HepG2 (cell line): Measurements from ENCODE around the gene FFAR2. TPM values are rescaled to one million over a fixed set of nuclear protein-coding genes. Genes with fewer than 3 reads are reported as not detected.

Experiments used
- DRAP1 ChIP-seq: IDR thresholded peaks from 2 replicates; pipeline ENCODE4 v1.6.1; 2016; ENCODE audit warnings: missing genetic modification reagents, missing compliant biosample characterization
- HDAC2 ChIP-seq: sonication (generic); formaldehyde crosslinking; IDR thresholded peaks from 2 replicates; pipeline ENCODE4 v1.4.0; 2020; ENCODE audit warnings: missing genetic modification reagents
- HMGXB3 ChIP-seq: sonication (generic); formaldehyde crosslinking; IDR thresholded peaks from 2 replicates; pipeline ENCODE4 v1.4.0; 2020; ENCODE audit warnings: missing genetic modification reagents, borderline replicate concordance
- HNF4G ChIP-seq, 2 experiments: sonication (generic) in 1 of 2; formaldehyde crosslinking in 1 of 2; IDR thresholded peaks; 2 replicates each; pipeline versions ENCODE4 v1.4.0 to v1.6.1; 2011 to 2020; ENCODE audit warnings: borderline replicate concordance in 2 of 2, low read depth in 2 of 2, mild to moderate bottlenecking in 2 of 2, low read length in 1 of 2, missing genetic modification reagents in 1 of 2, moderate library complexity in 1 of 2
- HOXA3 ChIP-seq: sonication (generic); formaldehyde crosslinking; IDR thresholded peaks from 2 replicates; pipeline ENCODE4 v1.5.0; 2020; ENCODE audit warnings: missing genetic modification reagents
- KDM4B ChIP-seq: sonication (generic); formaldehyde crosslinking; IDR thresholded peaks from 2 replicates; pipeline ENCODE4 v1.4.0; 2020; ENCODE audit warnings: missing genetic modification reagents
- PRMT3 ChIP-seq: sonication (generic); formaldehyde crosslinking; IDR thresholded peaks from 2 replicates; pipeline ENCODE4 v1.8.1; 2022; ENCODE audit warnings: low read depth, mild to moderate bottlenecking, moderate library complexity, missing genetic modification reagents, borderline replicate concordance
- RBM39 ChIP-seq: fragments of 200-400 bp; formaldehyde crosslinking; IDR thresholded peaks from one replicate; pipeline ENCODE4 v1.6.1; 2018; ENCODE audit warnings: antibody characterized with exemption, mild to moderate bottlenecking, low read depth, low read length; ENCODE audit not compliant: poor library complexity, severe bottlenecking
- SATB2 ChIP-seq: sonication (generic); formaldehyde crosslinking; IDR thresholded peaks from 2 replicates; pipeline ENCODE4 v1.5.0; 2020; ENCODE audit warnings: missing genetic modification reagents
- SMARCE1 ChIP-seq: fragments of 450-650 bp; IDR thresholded peaks from 2 replicates; pipeline ENCODE4 v1.6.1; 2017; ENCODE audit warnings: borderline replicate concordance
- TFE3 ChIP-seq: IDR thresholded peaks from 2 replicates; pipeline ENCODE4 v1.6.1; 2016
- ZNF780A ChIP-seq: sonication (generic); formaldehyde crosslinking; IDR thresholded peaks from 2 replicates; pipeline ENCODE4 v1.8.0; 2022; ENCODE audit warnings: mild to moderate bottlenecking, missing genetic modification reagents, moderate library complexity
- ZNF782 ChIP-seq: sonication (generic); formaldehyde crosslinking; IDR thresholded peaks from 2 replicates; pipeline ENCODE4 v1.4.0; 2020; ENCODE audit warnings: missing genetic modification reagents, mild to moderate bottlenecking, borderline replicate concordance
- polyA plus RNA-seq, 8 experiments: library from polyadenylated mRNA; depleted of rRNA in 3 of 8; stranded (reverse) in 7 of 8; unstranded in 1 of 8; fragments of >200 nt; fragmentation: Illumina TruSeq in 4 of 8; extraction: Trizol in 4 of 8; gene quantifications; 2 replicates each; pipeline versions ENCODE4 v1.2.1 to v1.2.3, GENCODE V29; 2011 to 2016; ENCODE audit warnings: low read depth in 4 of 8, missing spikeins in 1 of 8, mixed read lengths in 1 of 8; ENCODE audit not compliant: insufficient read depth in 1 of 8
- total RNA-seq, 5 experiments: library from RNA; depleted of rRNA; stranded (reverse); fragments of >200 nt; fragmentation: Illumina TruSeq; extraction: Trizol; gene quantifications; 2 replicates each; pipeline ENCODE4 v1.2.3, GENCODE V29; 2016; ENCODE audit warnings: low read depth in 1 of 5
- TF ChIP-seq, protein P1 (sequence below): sonication (generic); formaldehyde crosslinking; IDR thresholded peaks from 2 replicates; pipeline ENCODE4 v1.4.0; 2020; ENCODE audit warnings: missing genetic modification reagents
- TF ChIP-seq, protein P2 (sequence below): sonication (generic); formaldehyde crosslinking; IDR thresholded peaks from 2 replicates; pipeline ENCODE4 v1.5.1; 2020; ENCODE audit warnings: missing genetic modification reagents, mild to moderate bottlenecking, borderline replicate concordance

The FFAR2 gene
- total and polyA plus RNA-seq, 2 of the 13 experiments (the other 11 are each of a cell fraction or from before 2014, with no cell fraction given), result 0.12 TPM; not detected in 1

GRCh38 chr19:35468637-35469036 lies 20.6 kb downstream of the FFAR2 start (continued):
- TF ChIP-seq, protein P1, sequence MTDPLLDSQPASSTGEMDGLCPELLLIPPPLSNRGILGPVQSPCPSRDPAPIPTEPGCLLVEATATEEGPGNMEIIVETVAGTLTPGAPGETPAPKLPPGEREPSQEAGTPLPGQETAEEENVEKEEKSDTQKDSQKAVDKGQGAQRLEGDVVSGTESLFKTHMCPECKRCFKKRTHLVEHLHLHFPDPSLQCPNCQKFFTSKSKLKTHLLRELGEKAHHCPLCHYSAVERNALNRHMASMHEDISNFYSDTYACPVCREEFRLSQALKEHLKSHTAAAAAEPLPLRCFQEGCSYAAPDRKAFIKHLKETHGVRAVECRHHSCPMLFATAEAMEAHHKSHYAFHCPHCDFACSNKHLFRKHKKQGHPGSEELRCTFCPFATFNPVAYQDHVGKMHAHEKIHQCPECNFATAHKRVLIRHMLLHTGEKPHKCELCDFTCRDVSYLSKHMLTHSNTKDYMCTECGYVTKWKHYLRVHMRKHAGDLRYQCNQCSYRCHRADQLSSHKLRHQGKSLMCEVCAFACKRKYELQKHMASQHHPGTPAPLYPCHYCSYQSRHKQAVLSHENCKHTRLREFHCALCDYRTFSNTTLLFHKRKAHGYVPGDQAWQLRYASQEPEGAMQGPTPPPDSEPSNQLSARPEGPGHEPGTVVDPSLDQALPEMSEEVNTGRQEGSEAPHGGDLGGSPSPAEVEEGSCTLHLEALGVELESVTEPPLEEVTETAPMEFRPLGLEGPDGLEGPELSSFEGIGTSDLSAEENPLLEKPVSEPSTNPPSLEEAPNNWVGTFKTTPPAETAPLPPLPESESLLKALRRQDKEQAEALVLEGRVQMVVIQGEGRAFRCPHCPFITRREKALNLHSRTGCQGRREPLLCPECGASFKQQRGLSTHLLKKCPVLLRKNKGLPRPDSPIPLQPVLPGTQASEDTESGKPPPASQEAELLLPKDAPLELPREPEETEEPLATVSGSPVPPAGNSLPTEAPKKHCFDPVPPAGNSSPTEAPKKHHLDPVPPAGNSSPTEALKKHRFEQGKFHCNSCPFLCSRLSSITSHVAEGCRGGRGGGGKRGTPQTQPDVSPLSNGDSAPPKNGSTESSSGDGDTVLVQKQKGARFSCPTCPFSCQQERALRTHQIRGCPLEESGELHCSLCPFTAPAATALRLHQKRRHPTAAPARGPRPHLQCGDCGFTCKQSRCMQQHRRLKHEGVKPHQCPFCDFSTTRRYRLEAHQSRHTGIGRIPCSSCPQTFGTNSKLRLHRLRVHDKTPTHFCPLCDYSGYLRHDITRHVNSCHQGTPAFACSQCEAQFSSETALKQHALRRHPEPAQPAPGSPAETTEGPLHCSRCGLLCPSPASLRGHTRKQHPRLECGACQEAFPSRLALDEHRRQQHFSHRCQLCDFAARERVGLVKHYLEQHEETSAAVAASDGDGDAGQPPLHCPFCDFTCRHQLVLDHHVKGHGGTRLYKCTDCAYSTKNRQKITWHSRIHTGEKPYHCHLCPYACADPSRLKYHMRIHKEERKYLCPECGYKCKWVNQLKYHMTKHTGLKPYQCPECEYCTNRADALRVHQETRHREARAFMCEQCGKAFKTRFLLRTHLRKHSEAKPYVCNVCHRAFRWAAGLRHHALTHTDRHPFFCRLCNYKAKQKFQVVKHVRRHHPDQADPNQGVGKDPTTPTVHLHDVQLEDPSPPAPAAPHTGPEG (CRISPR knock-in tag), result no peak
- no peak for TF ChIP-seq SMARCE1
- TF ChIP-seq KDM4B (CRISPR knock-in tag), result no peak
- no peak for TF ChIP-seq SATB2
- TF ChIP-seq, protein P2, sequence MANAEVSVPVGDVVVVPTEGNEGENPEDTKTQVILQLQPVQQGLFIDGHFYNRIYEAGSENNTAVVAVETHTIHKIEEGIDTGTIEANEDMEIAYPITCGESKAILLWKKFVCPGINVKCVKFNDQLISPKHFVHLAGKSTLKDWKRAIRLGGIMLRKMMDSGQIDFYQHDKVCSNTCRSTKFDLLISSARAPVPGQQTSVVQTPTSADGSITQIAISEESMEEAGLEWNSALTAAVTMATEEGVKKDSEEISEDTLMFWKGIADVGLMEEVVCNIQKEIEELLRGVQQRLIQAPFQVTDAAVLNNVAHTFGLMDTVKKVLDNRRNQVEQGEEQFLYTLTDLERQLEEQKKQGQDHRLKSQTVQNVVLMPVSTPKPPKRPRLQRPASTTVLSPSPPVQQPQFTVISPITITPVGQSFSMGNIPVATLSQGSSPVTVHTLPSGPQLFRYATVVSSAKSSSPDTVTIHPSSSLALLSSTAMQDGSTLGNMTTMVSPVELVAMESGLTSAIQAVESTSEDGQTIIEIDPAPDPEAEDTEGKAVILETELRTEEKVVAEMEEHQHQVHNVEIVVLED (CRISPR knock-in tag), result no peak
- TF ChIP-seq PRMT3 (CRISPR knock-in tag), result no peak
- TF ChIP-seq RBM39, result no peak
- no peak for TF ChIP-seq ZNF780A
- no peak for TF ChIP-seq DRAP1 (CRISPR knock-in tag)
- TF ChIP-seq TFE3 (CRISPR knock-in tag), result no peak
- TF ChIP-seq HMGXB3 (CRISPR knock-in tag), result 0 out of 2 replicates have a peak, but pooled peaks have one; percentile 24
- peak; percentile 33; the same call in 1 of the 2 replicates for TF ChIP-seq HDAC2 (CRISPR knock-in tag)
- TF ChIP-seq HNF4G (IDR thresholded peaks at IDR 0.05; ENCODE audit: borderline replicate concordance, low read depth, low read length), result peak; percentile 39; the same call in 1 of the 2 replicates
- no peak for TF ChIP-seq HNF4G (CRISPR knock-in tag; IDR thresholded peaks at IDR 0.05; ENCODE audit: borderline replicate concordance, low read depth)
- TF ChIP-seq ZNF782 (CRISPR knock-in tag), result no peak
- no peak for TF ChIP-seq HOXA3 (CRISPR knock-in tag)
